ENCODE data around the gene HSPA1B. TPM values are rescaled to one million over a fixed set of nuclear protein-coding genes. Genes with fewer than 3 reads are reported as not detected.
A peak's percentile ranks its signal among the peaks of the same experiment; 100 is the strongest.
"Not testable (repeated sequence)": the region's sequence is repeated elsewhere in the genome, so short reads cannot be mapped to it uniquely, and the experiment has no call there.

Gene HSPA1B
- total RNA-seq, 2 experiments from 2014 or later, result 47.8 to 50.1 TPM

DNA sequence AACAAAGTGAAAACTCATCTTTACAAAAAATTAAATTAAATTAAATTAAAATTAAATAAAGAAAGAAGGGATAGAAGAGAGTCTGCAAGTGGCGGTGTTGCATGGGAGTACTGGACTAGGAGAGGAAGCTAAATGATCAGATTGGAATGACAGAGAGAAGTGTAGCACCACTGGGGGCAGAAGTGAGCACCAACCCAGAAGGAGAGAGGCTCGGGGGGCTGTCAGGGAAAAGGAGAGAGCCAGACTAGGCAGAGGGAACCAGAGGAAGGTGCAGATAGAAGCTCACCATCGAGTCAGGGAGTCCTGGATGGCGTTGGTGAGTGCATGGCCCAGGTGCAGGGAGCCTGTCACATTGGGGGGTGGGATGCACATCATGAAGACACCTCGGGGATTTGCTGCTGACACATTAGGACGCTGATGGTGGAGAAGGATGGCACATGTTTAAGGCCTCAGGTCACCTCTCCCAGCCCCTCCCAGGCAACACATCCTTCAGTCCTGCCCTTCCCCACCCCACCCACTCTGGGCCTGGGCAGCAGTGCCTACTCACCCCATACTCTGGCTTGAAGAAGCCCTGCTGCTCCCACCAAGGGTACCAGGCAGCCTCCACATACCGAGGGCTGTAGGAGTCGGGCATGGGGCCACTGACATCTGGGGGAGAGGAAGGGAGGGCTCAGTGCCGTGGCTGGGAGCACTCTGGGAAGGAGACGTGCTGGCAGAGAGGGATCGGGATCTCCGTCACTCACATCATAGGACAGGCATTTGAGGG, 36.0 kb upstream of the HSPA1B start:
- CTCF ChIA-PET, result interaction anchor here (0.9 to 2.9 kb wide), 10 partner anchors 14 to 125 kb away, joined by 3 to 15 read pairs (median 6); partner anchors contain the start of genes CSNK2B, LSM2, MSH5 and VWA7
- H3K9me3 Mint-ChIP-seq, result no peaks in the 10 kb centered on the region
- no peak overlapping the region for H3K4me3 Mint-ChIP-seq
- intact Hi-C loops (cut with micrococcal nuclease), result no loop called here
- peak; percentile 52 for DNase-seq
- H3K36me3 Mint-ChIP-seq (ENCODE audit: low read depth), result peaks cover 30% of the 10 kb centered on the region
- peaks cover 33% of the 10 kb centered on the region for H3K4me1 Mint-ChIP-seq (ENCODE audit: low read depth)
- H3K27me3 Mint-ChIP-seq (ENCODE audit: low read depth), result no peaks in the 10 kb centered on the region
- no peak overlapping the region for H3K27ac Mint-ChIP-seq

DNA sequence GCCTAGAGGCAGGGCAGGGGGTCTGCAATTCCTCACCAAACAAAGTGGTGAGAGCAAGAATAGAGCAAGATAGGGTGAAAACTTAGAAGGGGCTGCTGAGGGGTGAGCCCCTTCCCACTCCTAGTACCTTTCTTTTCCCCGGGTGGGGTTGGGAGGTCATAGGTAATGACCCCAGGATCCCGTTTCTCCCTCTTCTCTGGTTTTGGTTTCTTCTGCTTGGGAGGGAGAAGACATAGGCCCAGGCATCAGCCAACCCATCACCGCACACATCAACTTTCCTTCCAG, 35.5 kb upstream of the HSPA1B start:
- CTCF ChIA-PET, result interaction anchor here (1.5 to 2.9 kb wide), 5 partner anchors 14 to 52 kb away, joined by 6 to 15 read pairs (median 7); partner anchors contain the start of genes LSM2 and MSH5
- Mint-ChIP-seq H3K4me3 (no peak overlapping the region), H3K4me1 (ENCODE audit: low read depth) (peaks cover 35% of the 10 kb centered on the region), H3K9me3 (no peaks in the 10 kb centered on the region), H3K27me3 (ENCODE audit: low read depth) (no peaks in the 10 kb centered on the region), H3K36me3 (ENCODE audit: low read depth) (peaks cover 29% of the 10 kb centered on the region), H3K27ac (no peak overlapping the region)
- intact Hi-C loops (cut with micrococcal nuclease), result no loop called here
- DNase-seq, result no peak

DNA sequence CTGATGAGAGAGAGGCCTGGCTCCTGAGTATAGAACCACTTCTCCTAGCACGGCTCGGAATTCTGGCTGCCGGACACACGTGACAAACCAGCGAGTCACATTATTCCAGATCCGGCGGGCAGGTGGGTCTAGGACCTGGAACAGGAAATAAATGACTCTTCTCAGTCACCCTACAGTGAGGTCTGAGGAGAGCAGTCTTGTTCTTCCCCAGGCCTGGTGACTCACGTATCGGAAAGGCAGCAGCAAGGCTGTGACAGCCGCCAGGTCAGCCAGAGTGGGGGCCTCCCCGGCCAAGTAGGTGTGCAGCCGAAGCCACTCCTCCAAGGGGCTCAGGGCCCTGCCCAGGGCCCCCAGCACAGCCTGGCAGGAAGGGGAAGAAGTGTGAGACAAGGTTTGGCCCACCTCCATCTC, 34.8 kb upstream of the HSPA1B start:
- DNase-seq, result no peak
- Mint-ChIP-seq H3K4me3 (no peak overlapping the region), H3K4me1 (ENCODE audit: low read depth) (peaks cover 42% of the 10 kb centered on the region), H3K36me3 (ENCODE audit: low read depth) (peaks cover 30% of the 10 kb centered on the region), H3K9me3 (no peaks in the 10 kb centered on the region), H3K27ac (peak overlapping the region; percentile 57), H3K27me3 (ENCODE audit: low read depth) (no peaks in the 10 kb centered on the region)
- CTCF ChIA-PET, result interaction anchor here (2.0 to 2.9 kb wide), 4 partner anchors 13 to 38 kb away, joined by 6 to 15 read pairs (median 7); partner anchors contain the start of gene LSM2
- intact Hi-C loops (cut with micrococcal nuclease), result no loop called here

DNA sequence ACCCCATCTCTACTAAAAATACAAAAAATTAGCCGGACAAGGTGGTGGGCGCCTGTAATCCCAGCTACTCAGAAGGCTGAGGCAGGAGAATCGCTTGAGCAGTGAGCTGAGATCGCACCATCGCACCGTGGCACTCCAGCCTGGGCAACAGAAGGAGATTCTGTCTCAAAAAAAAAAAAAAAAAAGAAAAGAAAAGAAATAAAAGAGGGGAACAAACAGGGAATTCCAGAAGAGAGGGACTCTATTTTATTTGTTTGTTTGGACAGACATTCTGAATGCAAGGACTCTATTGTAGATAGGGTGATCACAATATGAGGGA, 33.7 kb upstream of the HSPA1B start:
- H3K27me3 Mint-ChIP-seq (ENCODE audit: low read depth); CTCF ChIA-PET; H3K9me3 Mint-ChIP-seq; DNase-seq: not testable (repeated sequence)
- H3K36me3 Mint-ChIP-seq (ENCODE audit: low read depth), result peaks cover 32% of the 10 kb centered on the region
- peak overlapping the region; percentile 99 for H3K4me3 Mint-ChIP-seq
- peak overlapping the region; percentile 83 for H3K27ac Mint-ChIP-seq
- H3K4me1 Mint-ChIP-seq (ENCODE audit: low read depth), result peaks cover 47% of the 10 kb centered on the region
- intact Hi-C loops (cut with micrococcal nuclease), result loop anchor here (2.0 kb wide), 2 partner anchors 65 to 69 kb away; partner anchors contain the start of genes DDAH2 and NEU1

DNA sequence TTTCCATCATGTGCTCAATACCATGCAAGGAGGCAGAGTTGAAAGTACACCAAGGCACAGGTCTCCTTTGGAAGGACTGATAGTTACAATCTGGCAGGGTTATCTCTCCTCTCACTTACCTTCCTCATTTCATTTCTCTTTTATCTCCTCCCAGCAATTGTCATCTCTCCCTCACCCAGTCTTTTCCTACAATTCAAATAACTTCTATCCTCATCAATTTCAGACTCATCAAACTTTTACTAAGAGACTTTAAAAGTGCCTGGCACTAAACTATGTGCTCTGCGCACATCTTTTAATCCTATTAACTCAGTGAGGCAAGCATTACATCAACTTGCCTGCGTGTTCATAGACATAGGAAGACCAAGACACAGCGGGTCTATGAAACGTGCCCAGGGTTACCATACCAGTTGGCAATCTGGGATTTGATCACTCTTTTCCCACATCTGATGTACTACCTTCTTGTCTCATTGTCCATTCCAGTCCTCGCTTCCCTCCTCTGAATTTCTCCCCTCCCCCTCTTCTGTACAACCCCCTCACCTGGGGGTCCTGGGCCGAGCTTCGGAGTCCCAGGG, 33.2 kb upstream of the HSPA1B start:
- DNase-seq, result no peak
- Mint-ChIP-seq H3K27me3 (ENCODE audit: low read depth) (no peaks in the 10 kb centered on the region), H3K9me3 (no peaks in the 10 kb centered on the region), H3K4me1 (ENCODE audit: low read depth) (peaks cover 47% of the 10 kb centered on the region), H3K4me3 (peak overlapping the region; percentile 99), H3K36me3 (ENCODE audit: low read depth) (peaks cover 28% of the 10 kb centered on the region), H3K27ac (peak overlapping the region; percentile 83)
- CTCF ChIA-PET, result interaction anchor here (1.2 kb wide), 1 partner anchor 33 kb away, joined by 3 read pairs; the partner anchor contains the start of gene HSPA1B
- intact Hi-C loops (cut with micrococcal nuclease), result loop anchor here (2.0 kb wide), 2 partner anchors 66 to 68 kb away; partner anchors contain the start of genes DDAH2 and NEU1

DNA sequence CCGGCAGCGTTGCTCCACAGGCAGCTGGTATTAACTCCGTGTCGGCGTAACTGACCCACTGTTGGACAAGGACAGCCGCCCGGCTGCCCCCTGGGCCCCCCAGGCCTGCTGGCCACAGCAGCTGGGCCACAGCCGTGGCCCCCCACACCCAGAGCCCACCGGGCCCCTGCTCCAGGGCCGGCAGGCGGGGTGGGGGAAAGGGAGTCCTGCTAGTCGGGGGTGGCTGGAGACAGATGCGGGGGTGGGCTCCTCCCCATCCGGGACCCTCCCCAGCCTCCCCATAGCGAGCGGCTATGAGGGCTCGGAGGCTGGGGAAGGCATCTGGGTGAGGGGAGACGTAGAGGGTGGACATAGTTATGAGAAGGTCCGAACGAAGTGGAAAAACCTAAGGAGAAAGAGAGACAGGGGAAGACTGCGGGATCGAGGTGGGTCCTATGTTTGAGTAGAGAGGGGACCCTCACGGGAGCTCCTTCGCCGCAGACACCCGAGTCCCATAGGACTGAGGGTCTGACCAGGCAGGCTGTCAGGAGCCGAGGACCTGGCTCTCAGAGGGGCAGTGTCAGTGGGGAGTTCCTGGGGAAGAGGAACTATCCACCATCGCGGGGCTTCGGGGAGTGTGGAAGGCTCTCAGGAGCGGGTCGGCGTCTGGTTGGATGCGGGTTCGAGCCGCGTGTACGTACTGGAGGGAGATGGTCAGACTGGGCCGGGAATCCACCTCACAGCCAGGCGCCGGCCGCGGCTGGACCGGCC, 32.5 kb upstream of the HSPA1B start:
- peaks cover 45% of the 10 kb centered on the region for H3K4me1 Mint-ChIP-seq (ENCODE audit: low read depth)
- H3K4me3 Mint-ChIP-seq, result peak overlapping the region; percentile 99
- H3K27ac Mint-ChIP-seq, result peak overlapping the region; percentile 96
- H3K27me3 Mint-ChIP-seq (ENCODE audit: low read depth), result no peaks in the 10 kb centered on the region
- no peak for DNase-seq
- H3K9me3 Mint-ChIP-seq, result no peaks in the 10 kb centered on the region
- intact Hi-C loops (cut with micrococcal nuclease), result loop anchor here (1.0 to 2.0 kb wide), 6 partner anchors 11 to 92 kb away; partner anchors contain the start of genes ABHD16A, DDAH2, LSM2 and NEU1
- peaks cover 25% of the 10 kb centered on the region for H3K36me3 Mint-ChIP-seq (ENCODE audit: low read depth)
- CTCF ChIA-PET, result interaction anchor here (1.2 kb wide), 1 partner anchor 32 kb away, joined by 3 read pairs; the partner anchor contains the start of gene HSPA1B

DNA sequence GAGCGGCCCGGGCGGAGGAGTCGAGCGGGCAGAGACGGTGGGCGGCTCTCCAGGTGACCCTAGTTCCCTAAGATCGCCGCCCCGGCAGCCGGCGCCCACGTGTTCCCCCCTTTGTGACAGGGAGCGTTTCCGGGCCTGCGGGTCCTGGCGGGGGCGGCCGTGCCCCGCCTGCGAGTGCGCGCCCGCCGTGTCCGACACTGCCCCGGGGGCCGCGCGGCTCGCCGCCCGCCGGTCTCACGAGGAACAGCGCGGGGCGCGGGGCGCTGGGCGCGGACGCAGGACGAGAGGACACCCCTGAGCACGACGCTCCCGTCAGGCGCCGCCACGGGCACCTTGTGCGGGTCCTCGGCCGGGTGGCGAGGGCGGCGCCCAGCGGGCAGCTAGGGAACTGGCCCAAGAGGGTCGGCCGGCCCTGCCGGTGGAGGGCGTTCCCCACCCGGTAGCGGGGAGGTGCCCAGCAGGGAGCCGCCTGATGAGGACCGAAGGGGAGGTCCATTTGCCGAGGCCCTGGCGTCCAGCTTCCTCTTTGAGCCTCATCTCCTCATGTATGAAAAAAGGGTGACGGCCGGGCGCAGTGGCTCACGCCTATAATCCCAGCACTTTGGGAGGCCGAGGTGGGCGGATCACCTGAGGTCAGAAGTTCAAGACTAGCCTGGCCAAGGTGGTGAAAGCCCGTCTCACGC, 31.8 kb upstream of the HSPA1B start, which contains the start of gene VARS1:
Gene VARS1, minus strand, starts transcription at position 137 of the 683 bp plus-strand sequence. CDS start 535 bp downstream, outside the sequence.
- H3K27ac Mint-ChIP-seq, result peak within 1 kb of the TSS; percentile 96
- peak; percentile 89 for DNase-seq
- H3K27me3 Mint-ChIP-seq (ENCODE audit: low read depth), result no peaks in the 10 kb centered on the region
- peaks cover 23% of the 10 kb centered on the region for H3K36me3 Mint-ChIP-seq (ENCODE audit: low read depth)
- CTCF ChIA-PET, result interaction anchor here (0.8 to 1.5 kb wide), 7 partner anchors 10 to 72 kb away, joined by 3 to 5 read pairs (median 4); partner anchors contain the start of genes DDAH2, HSPA1B and LSM2
- H3K4me1 Mint-ChIP-seq (ENCODE audit: low read depth), result peaks cover 43% of the 10 kb centered on the region
- no peaks in the 10 kb centered on the region for H3K9me3 Mint-ChIP-seq
- intact Hi-C loops (cut with micrococcal nuclease), result loop anchor here (1.0 to 2.0 kb wide), 8 partner anchors 11 to 92 kb away; partner anchors contain the start of genes ABHD16A, DDAH2, LSM2 and NEU1
- peak within 1 kb of the TSS; percentile 99 for H3K4me3 Mint-ChIP-seq

DNA sequence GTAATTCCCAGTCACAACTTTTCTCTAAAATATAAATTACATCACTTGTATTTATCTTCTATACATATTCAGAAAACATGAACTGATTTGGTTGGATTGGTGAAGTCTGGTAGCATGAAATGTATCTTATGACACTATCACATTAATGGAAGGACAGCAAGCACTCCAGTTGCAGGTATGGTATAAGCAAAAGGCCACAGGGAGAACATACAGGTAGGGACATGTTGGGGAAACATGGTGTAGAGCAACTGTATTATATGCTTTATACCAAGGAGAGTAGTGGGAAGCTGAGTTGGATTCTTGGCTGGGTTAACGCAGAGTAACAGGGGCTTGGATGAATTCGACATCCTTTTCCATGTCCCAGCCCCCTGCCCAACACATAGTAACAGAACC, 30.5 kb upstream of the HSPA1B start:
- Mint-ChIP-seq H3K36me3 (ENCODE audit: low read depth) (peaks cover 21% of the 10 kb centered on the region), H3K27ac (peak overlapping the region; percentile 63), H3K4me3 (no peak overlapping the region), H3K27me3 (ENCODE audit: low read depth) (no peaks in the 10 kb centered on the region), H3K4me1 (ENCODE audit: low read depth) (peaks cover 39% of the 10 kb centered on the region), H3K9me3 (no peaks in the 10 kb centered on the region)
- intact Hi-C loops (cut with micrococcal nuclease), result loop anchor here (2.0 kb wide), 2 partner anchors 16 to 26 kb away; no protein-coding TSS in a partner anchor
- CTCF ChIA-PET, result interaction anchor here (0.8 to 1.5 kb wide), 2 partner anchors 68 to 71 kb away, joined by 3 to 5 read pairs; partner anchors contain the start of gene DDAH2
- DNase-seq, result no peak

DNA sequence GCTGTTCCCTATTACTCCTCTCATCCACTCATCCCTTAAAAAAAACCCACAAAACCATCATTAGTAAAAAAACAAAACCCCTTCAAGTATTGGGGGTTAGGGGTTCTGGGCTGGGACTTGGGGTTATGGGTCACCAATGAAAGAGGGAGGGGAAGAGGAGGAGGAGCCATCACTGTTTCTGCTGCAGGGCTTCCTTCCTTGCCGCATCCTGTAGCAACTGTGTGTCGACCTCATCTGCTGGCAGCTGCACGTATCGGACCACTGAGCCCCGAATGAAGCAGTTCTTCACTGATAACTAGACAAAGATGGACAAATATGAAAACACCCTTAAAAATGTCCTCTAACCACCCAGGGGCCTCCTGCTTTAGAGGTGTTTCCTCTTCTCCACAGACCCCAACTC, 29.9 kb upstream of the HSPA1B start:
- H3K36me3 Mint-ChIP-seq (ENCODE audit: low read depth), result peaks cover 22% of the 10 kb centered on the region
- intact Hi-C loops (cut with micrococcal nuclease), result loop anchor here (2.0 kb wide), 2 partner anchors 15 to 25 kb away; no protein-coding TSS in a partner anchor
- no peaks in the 10 kb centered on the region for H3K9me3 Mint-ChIP-seq
- peak overlapping the region; percentile 63 for H3K27ac Mint-ChIP-seq
- CTCF ChIA-PET, result no interaction called here
- peaks cover 34% of the 10 kb centered on the region for H3K4me1 Mint-ChIP-seq (ENCODE audit: low read depth)
- DNase-seq, result peak; percentile 49
- no peaks in the 10 kb centered on the region for H3K27me3 Mint-ChIP-seq (ENCODE audit: low read depth)
- H3K4me3 Mint-ChIP-seq, result no peak overlapping the region

DNA sequence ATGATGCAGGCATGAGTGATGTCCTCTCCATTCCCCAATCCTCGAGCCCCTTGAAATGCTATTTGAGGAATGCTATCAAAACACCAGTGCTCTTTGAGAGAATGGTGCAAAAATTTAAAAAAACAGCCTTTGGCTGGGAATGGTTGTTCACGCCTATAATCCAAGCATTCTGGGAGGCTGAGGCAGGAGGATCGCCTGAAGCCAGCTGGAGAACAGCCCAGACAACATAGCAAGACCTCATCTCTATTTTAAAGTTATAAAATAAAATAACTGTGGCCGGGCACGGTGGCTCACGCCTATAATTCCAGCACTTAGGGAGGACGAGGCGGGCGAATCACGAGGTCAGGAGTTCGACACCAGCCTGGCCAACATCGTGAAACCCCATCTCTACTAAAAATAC, 27.8 kb upstream of the HSPA1B start:
- Mint-ChIP-seq H3K36me3 (ENCODE audit: low read depth) (peaks cover 21% of the 10 kb centered on the region), H3K27me3 (ENCODE audit: low read depth) (no peaks in the 10 kb centered on the region), H3K4me1 (ENCODE audit: low read depth) (peaks cover 21% of the 10 kb centered on the region), H3K27ac (no peak overlapping the region), H3K9me3 (no peaks in the 10 kb centered on the region), H3K4me3 (no peak overlapping the region)
- intact Hi-C loops (cut with micrococcal nuclease), result no loop called here
- DNase-seq, result no peak
- CTCF ChIA-PET, result interaction anchor here (0.7 to 2.7 kb wide), 3 partner anchors 20 to 329 kb away, joined by 3 to 8 read pairs (median 4); no protein-coding TSS in a partner anchor
